Testis (tissue), 3 donors: ENCODE data around the gene APCDD1. TPM values are rescaled to one million over a fixed set of nuclear protein-coding genes. Genes with fewer than 3 reads are reported as not detected.

Source experiments
- DNase-seq: peaks from one replicate; pipeline ENCODE4 v3.0.0-alpha.2; 2019
- H3K27ac ChIP-seq, 2 donors: fragments of 200-600 bp; sonication (generic); one replicate each; pipeline ENCODE4 v1.5.1; 2019
- H3K27me3 ChIP-seq: fragments of 200-600 bp; sonication (generic); one replicate; pipeline ENCODE4 v1.5.1; 2019
- H3K36me3 ChIP-seq: fragments of 200-600 bp; sonication (generic); one replicate; pipeline ENCODE4 v1.5.1; 2017; ENCODE audit warnings: low read depth; ENCODE audit errors: missing control alignments
- H3K4me1 ChIP-seq: fragments of 200-600 bp; sonication (generic); one replicate; pipeline ENCODE4 v1.5.1; 2019
- H3K4me3 ChIP-seq, 2 donors: fragments of 200-600 bp; sonication (generic); one replicate each; pipeline ENCODE4 v1.5.1; 2017 to 2019
- H3K9me3 ChIP-seq: fragments of 200-600 bp; sonication (generic); one replicate; pipeline ENCODE4 v1.5.1; 2017
- POLR2A ChIP-seq: fragments of 450-650 bp; IDR thresholded peaks from one replicate; pipeline ENCODE4 v1.6.1; 2017; ENCODE audit warnings: antibody characterized with exemption, mild to moderate bottlenecking, moderate library complexity
- WGBS, 2 donors: methylation state at CpG; one replicate each; pipeline ENCODE4 v1.1.5; 2018; 5-methylcytosine and 5-hydroxymethylcytosine counted together
- intact Hi-C: fragments of 100-400 bp; cut with DNase I; formaldehyde crosslinking; loops from one replicate; pipeline ENCODE4 v1.15.1; 2023; ENCODE audit warnings: low total_unique reads
- polyA plus RNA-seq: library from polyadenylated mRNA; stranded (reverse); fragments of 350-450 nt; fragmentation: Illumina TruSeq; extraction: RNeasy Lipid Tissue Mini Kit (QIAGEN cat#74804); gene quantifications from one replicate; pipeline ENCODE4 v1.2.3, GENCODE V29; 2014; ENCODE audit warnings: low read depth, low replicate concordance; ENCODE audit not compliant: insufficient read depth
- total RNA-seq, 2 donors: library from RNA; depleted of rRNA; stranded (reverse); fragments of >200 nt; gene quantifications; one replicate each; pipeline ENCODE4 v1.2.3, GENCODE V29; 2016
- TF ChIP-seq, protein P1 (sequence below), 3 experiments: fragments of 450-650 bp in 2 of 3; fragments of 200-600 bp in 1 of 3; sonication (generic) in 1 of 3; IDR thresholded peaks; one replicate each; pipeline ENCODE4 v1.5.1; 2016 to 2019; ENCODE audit warnings: antibody characterized with exemption in 3 of 3, mild to moderate bottlenecking in 2 of 3, moderate library complexity in 1 of 3

APCDD1 gene
- total and polyA plus RNA-seq, 3 donors from 2014 or later = 10.8 to 12.5 (median 11.2) TPM

DNA sequence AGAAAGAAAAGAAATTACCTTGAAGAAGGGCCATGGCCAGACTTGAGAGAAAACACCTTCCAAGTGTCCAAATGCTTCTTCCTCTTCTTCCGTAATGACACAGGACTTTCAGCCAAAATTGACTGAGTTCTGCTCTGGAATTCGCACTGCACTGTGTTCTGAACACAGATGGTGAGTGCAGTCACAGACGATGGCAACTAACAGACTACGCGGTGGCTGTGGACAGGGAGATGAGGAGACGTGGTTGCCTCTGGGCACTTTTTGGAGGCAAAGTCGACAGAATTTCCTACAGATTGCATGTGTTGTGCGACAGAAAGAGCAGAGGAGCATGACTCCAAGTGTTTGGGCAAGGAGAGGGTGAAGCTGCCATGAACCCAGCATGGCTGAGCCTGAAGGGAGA lies 67.1 kb downstream of the APCDD1 start:
- intact Hi-C loops = loop anchor here (10.0 kb wide), 1 partner anchor 547 kb away; no protein-coding TSS in a partner anchor
- Histone ChIP-seq H3K4me1 (no peaks in the 10 kb centered on the region), H3K9me3 (no peaks in the 10 kb centered on the region), H3K4me3 (no peak overlapping the region), H3K27me3 (no peaks in the 10 kb centered on the region), H3K27ac (no peak overlapping the region), H3K36me3 (no peaks in the 10 kb centered on the region)
- WGBS, 2 donors = 83 to 85% methylated on average over 8 of the region's 8 CpGs
- no peak for DNase-seq
- TF ChIP-seq, protein P1, sequence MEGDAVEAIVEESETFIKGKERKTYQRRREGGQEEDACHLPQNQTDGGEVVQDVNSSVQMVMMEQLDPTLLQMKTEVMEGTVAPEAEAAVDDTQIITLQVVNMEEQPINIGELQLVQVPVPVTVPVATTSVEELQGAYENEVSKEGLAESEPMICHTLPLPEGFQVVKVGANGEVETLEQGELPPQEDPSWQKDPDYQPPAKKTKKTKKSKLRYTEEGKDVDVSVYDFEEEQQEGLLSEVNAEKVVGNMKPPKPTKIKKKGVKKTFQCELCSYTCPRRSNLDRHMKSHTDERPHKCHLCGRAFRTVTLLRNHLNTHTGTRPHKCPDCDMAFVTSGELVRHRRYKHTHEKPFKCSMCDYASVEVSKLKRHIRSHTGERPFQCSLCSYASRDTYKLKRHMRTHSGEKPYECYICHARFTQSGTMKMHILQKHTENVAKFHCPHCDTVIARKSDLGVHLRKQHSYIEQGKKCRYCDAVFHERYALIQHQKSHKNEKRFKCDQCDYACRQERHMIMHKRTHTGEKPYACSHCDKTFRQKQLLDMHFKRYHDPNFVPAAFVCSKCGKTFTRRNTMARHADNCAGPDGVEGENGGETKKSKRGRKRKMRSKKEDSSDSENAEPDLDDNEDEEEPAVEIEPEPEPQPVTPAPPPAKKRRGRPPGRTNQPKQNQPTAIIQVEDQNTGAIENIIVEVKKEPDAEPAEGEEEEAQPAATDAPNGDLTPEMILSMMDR (IDR thresholded peaks at IDR 0.05) = no peak
- TF ChIP-seq POLR2A = no peak

DNA sequence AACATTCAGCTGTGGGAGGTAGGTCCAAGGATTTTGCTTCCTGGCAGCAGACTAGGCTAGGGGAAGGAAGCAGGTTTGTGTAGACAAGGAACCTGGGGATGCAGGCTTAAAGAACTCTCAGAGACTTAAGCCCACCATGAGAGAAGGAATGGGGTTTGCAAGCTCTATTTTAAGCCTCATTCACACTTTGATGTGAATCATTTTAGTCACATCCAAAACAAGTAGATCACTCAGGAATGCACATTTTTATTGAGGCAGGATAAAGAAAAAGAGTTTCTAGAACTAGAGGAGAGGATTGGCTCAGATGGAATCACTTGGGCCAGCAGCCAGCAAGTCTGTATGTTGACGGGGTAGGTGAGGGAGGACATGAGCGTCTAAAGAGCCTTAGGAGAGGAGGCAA lies 68.1 kb downstream of the APCDD1 start:
- DNase-seq = no peak
- H3K27me3 ChIP-seq = no peaks in the 10 kb centered on the region
- no peak overlapping the region for H3K27ac ChIP-seq
- 65 to 82% methylated on average over 2 of the region's 2 CpGs for WGBS, 2 donors
- TF ChIP-seq, protein P1 (IDR thresholded peaks at IDR 0.05) = no peak
- TF ChIP-seq POLR2A = no peak
- no peak overlapping the region for H3K4me3 ChIP-seq
- intact Hi-C loops = loop anchor here (10.0 kb wide), 1 partner anchor 548 kb away; no protein-coding TSS in a partner anchor
- no peaks in the 10 kb centered on the region for H3K36me3 ChIP-seq
- H3K9me3 ChIP-seq = no peaks in the 10 kb centered on the region
- H3K4me1 ChIP-seq = no peaks in the 10 kb centered on the region

DNA sequence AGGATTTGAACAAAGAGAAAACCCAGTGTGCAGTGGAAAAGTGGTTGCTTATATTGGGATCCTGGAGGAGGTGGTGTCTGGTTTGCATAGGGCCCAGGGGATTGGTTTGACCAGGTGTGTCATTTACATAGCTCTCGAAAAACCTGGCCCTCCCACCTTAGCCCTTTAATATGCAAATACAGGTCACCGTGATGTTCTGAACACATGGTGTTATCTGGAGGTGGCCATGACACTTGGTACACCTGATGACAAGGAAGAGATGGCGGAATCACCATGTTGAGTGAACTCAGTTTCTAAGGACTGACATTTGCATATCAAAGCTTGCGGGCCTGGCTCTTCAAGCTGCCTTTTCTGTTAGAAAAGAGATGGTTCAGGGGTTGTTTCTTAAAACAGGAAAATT lies 69.1 kb downstream of the APCDD1 start:
- Histone ChIP-seq H3K4me3 (no peak overlapping the region), H3K27me3 (no peaks in the 10 kb centered on the region), H3K4me1 (no peaks in the 10 kb centered on the region), H3K27ac (no peak overlapping the region), H3K36me3 (no peaks in the 10 kb centered on the region), H3K9me3 (no peaks in the 10 kb centered on the region)
- WGBS, 2 donors = 92% methylated on average over 4 of the region's 4 CpGs
- intact Hi-C loops = loop anchor here (10.0 kb wide), 1 partner anchor 549 kb away; no protein-coding TSS in a partner anchor
- TF ChIP-seq, protein P1 (IDR thresholded peaks at IDR 0.05) = no peak
- DNase-seq = no peak

DNA sequence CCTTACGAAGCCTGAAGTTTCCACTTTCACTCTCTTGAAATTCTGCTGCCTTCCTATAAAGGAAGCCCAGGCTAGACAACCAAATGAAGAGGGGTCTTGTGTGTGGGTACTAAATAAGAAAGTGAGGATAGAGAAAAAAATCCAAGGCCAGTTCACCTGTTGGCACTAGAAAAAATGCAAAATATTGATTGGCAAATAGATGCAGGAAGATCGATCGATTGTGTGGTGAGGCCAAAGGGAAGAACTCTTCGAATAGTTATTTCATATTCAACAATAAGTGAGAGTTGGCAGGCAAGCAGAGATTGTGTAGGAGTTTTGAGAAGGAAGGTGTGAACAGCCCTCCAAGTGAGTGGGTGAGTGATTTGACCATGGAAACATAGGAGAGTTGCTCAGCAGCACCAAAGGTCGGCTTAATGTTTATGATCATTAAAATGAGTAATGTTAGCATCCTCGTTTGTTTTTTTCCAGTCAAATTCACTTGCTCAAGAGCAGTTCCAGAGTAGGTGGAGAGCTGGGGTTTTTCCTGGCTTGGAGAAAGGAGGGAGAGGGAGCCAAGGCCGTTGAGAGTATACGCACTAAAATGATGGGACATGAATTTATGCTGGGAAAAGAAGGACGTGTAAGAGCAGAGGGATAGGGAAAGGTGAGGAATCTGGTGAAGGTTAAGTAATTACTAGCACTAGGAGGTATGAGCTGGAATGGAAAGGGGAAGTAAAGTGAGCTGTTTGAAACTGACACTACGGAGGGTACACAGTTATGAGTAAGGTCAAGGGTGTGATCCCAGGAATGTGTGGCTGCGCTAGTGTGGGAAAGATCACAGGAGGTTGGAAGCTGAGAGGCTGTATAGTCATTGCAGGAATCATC lies 70.3 kb downstream of the APCDD1 start:
- Histone ChIP-seq H3K9me3 (no peaks in the 10 kb centered on the region), H3K27me3 (no peaks in the 10 kb centered on the region), H3K27ac (peak overlapping the region in 1 of 2 donors; percentile 95), H3K36me3 (no peaks in the 10 kb centered on the region), H3K4me1 (no peaks in the 10 kb centered on the region), H3K4me3 (peak overlapping the region in 1 of 2 donors; percentile 99)
- WGBS, 2 donors = 32 to 38% methylated on average over 11 of the region's 11 CpGs
- DNase-seq = no peak
- intact Hi-C loops = loop anchor here (10.0 kb wide), 1 partner anchor 550 kb away; no protein-coding TSS in a partner anchor
- no peak for TF ChIP-seq POLR2A
- TF ChIP-seq, protein P1 (IDR thresholded peaks at IDR 0.05) = no peak
